ENCODE results near the gene CYP2A7.
"Not testable (repeated sequence)": the region's sequence is repeated elsewhere in the genome, so short reads cannot be mapped to it uniquely, and the experiment has no call there.

The CYP2A7 gene

GRCh38 chr19:40889366-40889765 is 7.3 kb upstream of the CYP2A7 start:
- TF ChIP-seq CTCF (IDR thresholded peaks at IDR 0.05; ENCODE audit: low read depth, low read length, missing control alignments) = no peak
- no peak overlapping the region for H3K4me3 ChIP-seq (ENCODE audit: low read depth, low read length)
- H3K27me3 ChIP-seq (replicated peaks) = no peaks in the 10 kb centered on the region
- no peak overlapping the region for H3K27ac ChIP-seq
- DNase-seq = no peak
- no peaks in the 10 kb centered on the region for H3K36me3 ChIP-seq (replicated peaks)
- in situ Hi-C loops (cut with HindIII; ENCODE audit: low pct_ligation_motif_present, low sequenced_read_pairs) = no loop called here

GRCh38 chr19:40888191-40888590 is 6.2 kb upstream of the CYP2A7 start:
- Histone ChIP-seq H3K27me3 (replicated peaks) (no peaks in the 10 kb centered on the region), H3K27ac (no peak overlapping the region), H3K36me3 (replicated peaks) (no peaks in the 10 kb centered on the region), H3K4me3 (ENCODE audit: low read depth, low read length) (no peak overlapping the region)
- no peak for DNase-seq
- no peak for TF ChIP-seq CTCF (IDR thresholded peaks at IDR 0.05; ENCODE audit: low read depth, low read length, missing control alignments)
- in situ Hi-C loops (cut with HindIII; ENCODE audit: low pct_ligation_motif_present, low sequenced_read_pairs) = no loop called here

- H3K36me3 ChIP-seq (replicated peaks); in situ Hi-C loops (cut with HindIII; ENCODE audit: low pct_ligation_motif_present, low sequenced_read_pairs); H3K4me3 ChIP-seq (ENCODE audit: low read depth, low read length); H3K27ac ChIP-seq; H3K27me3 ChIP-seq (replicated peaks); DNase-seq: not testable (repeated sequence)
Observed at GRCh38 chr19:40884187-40884931, 2.3 kb upstream of the CYP2A7 start.

GRCh38 chr19:40879349-40879748 is 2.7 kb downstream of the CYP2A7 start:
- H3K36me3 ChIP-seq (replicated peaks); DNase-seq; H3K27ac ChIP-seq; H3K27me3 ChIP-seq (replicated peaks); H3K4me3 ChIP-seq (ENCODE audit: low read depth, low read length); in situ Hi-C loops (cut with HindIII; ENCODE audit: low pct_ligation_motif_present, low sequenced_read_pairs): not testable (repeated sequence)

- in situ Hi-C loops (cut with HindIII; ENCODE audit: low pct_ligation_motif_present, low sequenced_read_pairs); H3K4me3 ChIP-seq (ENCODE audit: low read depth, low read length); H3K27me3 ChIP-seq (replicated peaks); H3K27ac ChIP-seq; H3K36me3 ChIP-seq (replicated peaks); DNase-seq: not testable (repeated sequence)
Observed at GRCh38 chr19:40875526-40875951, 6.5 kb downstream of the CYP2A7 start.

- H3K27me3 ChIP-seq (replicated peaks); H3K36me3 ChIP-seq (replicated peaks); DNase-seq; H3K4me3 ChIP-seq (ENCODE audit: low read depth, low read length); H3K27ac ChIP-seq; in situ Hi-C loops (cut with HindIII; ENCODE audit: low pct_ligation_motif_present, low sequenced_read_pairs): not testable (repeated sequence)
Observed at GRCh38 chr19:40874874-40875273, 7.2 kb downstream of the CYP2A7 start.

- H3K36me3 ChIP-seq (replicated peaks); H3K27ac ChIP-seq; in situ Hi-C loops (cut with HindIII; ENCODE audit: low pct_ligation_motif_present, low sequenced_read_pairs); DNase-seq; H3K4me3 ChIP-seq (ENCODE audit: low read depth, low read length); H3K27me3 ChIP-seq (replicated peaks): not testable (repeated sequence)
Observed at GRCh38 chr19:40873873-40874272, 8.2 kb downstream of the CYP2A7 start.

GRCh38 chr19:40872209-40872608 is 9.8 kb downstream of the CYP2A7 start:
- in situ Hi-C loops (cut with HindIII; ENCODE audit: low pct_ligation_motif_present, low sequenced_read_pairs) = no loop called here
- no peak overlapping the region for H3K4me3 ChIP-seq (ENCODE audit: low read depth, low read length)

More at GRCh38 chr19:40872209-40872608, 9.8 kb downstream of the CYP2A7 start:
- Histone ChIP-seq H3K27me3 (replicated peaks) (no peaks in the 10 kb centered on the region), H3K27ac (no peak overlapping the region), H3K36me3 (replicated peaks) (no peaks in the 10 kb centered on the region)
- TF ChIP-seq CTCF (IDR thresholded peaks at IDR 0.05; ENCODE audit: low read depth, low read length, missing control alignments) = no peak
- DNase-seq = no peak

Measured in brain microvascular endothelial cell (primary cell).